ENCODE measurements around the gene ADRM1. TPM values are rescaled to one million over a fixed set of nuclear protein-coding genes. Genes with fewer than 3 reads are reported as not detected.

Gene ADRM1
- total RNA-seq, 1 experiment from 2014 or later: 227 TPM

DNA sequence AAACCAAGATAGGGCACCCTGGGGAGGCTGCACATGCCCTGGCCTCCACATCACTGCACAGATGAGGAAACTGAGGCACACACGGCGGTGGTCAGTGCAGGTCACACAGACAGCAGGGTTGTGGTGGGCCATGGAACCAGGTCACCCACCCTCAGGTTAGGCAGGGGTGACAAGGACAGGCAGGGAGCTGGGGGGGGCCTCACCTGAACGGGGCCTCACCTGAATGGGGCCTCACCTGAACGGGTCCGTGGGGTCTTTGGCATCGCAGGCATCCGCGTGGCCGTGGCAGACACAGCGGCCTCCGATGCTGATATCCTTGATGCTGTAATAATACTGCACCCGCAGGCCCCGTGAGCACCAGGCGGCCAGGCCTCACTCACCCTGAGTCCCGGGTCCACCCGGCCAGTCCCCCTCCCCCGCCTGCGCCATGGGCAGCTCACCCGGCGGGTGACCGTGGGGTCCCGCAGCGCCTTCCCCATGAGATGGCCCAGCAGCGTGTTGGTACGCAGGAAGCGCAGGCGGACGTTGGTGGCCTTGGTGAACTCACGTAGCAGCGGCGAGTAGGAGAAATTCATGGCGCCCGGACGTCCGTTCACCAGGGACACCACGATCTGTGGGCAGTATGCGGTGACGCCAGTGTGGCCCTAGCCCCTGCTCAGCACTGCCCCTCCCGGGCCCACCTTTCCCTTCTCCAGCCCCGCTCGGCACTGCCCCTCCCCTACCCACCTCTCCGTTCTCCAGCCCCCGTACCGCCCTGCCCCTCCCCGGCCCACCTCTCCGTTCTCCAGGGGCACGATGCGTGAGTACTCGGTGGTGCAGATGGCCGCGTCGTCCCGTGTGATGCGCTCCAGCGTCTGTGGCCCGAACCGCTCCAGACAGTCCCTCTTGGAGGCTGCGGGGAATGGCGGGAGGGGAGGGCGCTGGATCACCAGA is 48.9 kb downstream of the ADRM1 start:
- intact Hi-C loops (cut with micrococcal nuclease; ENCODE audit: unreplicated experiment): loop anchor here (2.0 kb wide), 1 partner anchor 13 kb away; no protein-coding TSS in a partner anchor
- no peak for DNase-seq
- CTCF ChIA-PET: interaction anchor here (2.2 kb wide), 1 partner anchor 8 kb away, joined by 11 read pairs; no protein-coding TSS in a partner anchor
- peaks cover 3% of the 10 kb centered on the region for H3K9me3 Mint-ChIP-seq (ENCODE audit: low read depth, unreplicated experiment)
- no TSS peak for BruUV-seq (replicated peaks)
- H3K4me3 Mint-ChIP-seq (ENCODE audit: low read depth, unreplicated experiment): peak overlapping the region; percentile 36
- H3K27ac Mint-ChIP-seq (ENCODE audit: unreplicated experiment): peak overlapping the region; percentile 83
- peaks cover 95% of the 10 kb centered on the region for H3K36me3 Mint-ChIP-seq (ENCODE audit: insufficient read depth, unreplicated experiment)
- TF ChIP-seq, protein P1, sequence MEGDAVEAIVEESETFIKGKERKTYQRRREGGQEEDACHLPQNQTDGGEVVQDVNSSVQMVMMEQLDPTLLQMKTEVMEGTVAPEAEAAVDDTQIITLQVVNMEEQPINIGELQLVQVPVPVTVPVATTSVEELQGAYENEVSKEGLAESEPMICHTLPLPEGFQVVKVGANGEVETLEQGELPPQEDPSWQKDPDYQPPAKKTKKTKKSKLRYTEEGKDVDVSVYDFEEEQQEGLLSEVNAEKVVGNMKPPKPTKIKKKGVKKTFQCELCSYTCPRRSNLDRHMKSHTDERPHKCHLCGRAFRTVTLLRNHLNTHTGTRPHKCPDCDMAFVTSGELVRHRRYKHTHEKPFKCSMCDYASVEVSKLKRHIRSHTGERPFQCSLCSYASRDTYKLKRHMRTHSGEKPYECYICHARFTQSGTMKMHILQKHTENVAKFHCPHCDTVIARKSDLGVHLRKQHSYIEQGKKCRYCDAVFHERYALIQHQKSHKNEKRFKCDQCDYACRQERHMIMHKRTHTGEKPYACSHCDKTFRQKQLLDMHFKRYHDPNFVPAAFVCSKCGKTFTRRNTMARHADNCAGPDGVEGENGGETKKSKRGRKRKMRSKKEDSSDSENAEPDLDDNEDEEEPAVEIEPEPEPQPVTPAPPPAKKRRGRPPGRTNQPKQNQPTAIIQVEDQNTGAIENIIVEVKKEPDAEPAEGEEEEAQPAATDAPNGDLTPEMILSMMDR (IDR thresholded peaks at IDR 0.05; ENCODE audit: unreplicated experiment): no peak
- no peaks in the 10 kb centered on the region for H3K27me3 Mint-ChIP-seq (ENCODE audit: unreplicated experiment)
- peaks cover 45% of the 10 kb centered on the region for H3K4me1 Mint-ChIP-seq (ENCODE audit: low read depth, unreplicated experiment)

DNA sequence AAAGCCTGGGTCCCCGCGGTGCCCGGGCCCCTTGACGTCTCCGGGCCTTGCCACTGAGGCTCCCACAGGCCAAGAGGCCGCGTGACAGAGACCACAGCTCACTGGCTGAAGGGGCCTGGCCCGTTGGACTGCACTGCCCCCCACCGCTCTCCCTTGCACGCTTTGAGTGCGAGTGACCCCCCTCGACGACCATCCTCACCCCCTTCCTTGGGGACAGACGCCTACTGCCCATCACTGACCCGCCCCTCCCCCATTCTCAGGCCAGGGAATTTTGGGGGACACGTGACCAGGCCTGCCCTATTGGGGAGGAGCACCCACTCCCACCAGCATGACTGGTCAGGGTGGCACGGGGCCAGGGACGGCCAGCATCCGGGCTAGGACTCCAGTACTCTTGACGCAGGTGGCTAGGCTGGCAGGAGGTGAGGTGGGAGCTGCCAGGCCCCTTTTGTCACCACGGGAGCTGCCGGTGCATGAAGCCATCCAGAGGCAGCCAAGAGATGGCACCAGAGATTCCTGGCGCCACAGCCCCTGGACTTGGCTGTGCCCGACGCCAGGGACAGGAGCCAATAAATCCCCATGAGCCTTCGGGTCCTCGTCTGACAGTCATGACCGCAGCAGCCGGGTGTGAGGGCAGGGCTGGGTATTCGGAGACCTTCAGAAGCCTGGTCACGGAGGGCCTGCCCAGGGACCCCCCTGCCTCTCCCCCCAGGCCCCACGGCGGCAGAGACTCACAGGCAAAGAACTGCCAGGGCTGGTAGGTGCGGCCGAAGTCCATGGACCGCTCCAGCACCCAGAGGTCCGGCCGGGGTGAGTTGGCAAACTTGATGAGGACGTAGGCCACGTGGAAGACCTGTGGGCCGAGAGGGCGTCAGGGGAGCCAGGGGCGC is 49.8 kb downstream of the ADRM1 start:
- CTCF ChIA-PET: no interaction called here
- DNase-seq: no peak
- TF ChIP-seq, protein P1 (IDR thresholded peaks at IDR 0.05; ENCODE audit: unreplicated experiment): no peak
- intact Hi-C loops (cut with micrococcal nuclease; ENCODE audit: unreplicated experiment): no loop called here
- no peaks in the 10 kb centered on the region for H3K27me3 Mint-ChIP-seq (ENCODE audit: unreplicated experiment)
- H3K9me3 Mint-ChIP-seq (ENCODE audit: low read depth, unreplicated experiment): peaks cover 3% of the 10 kb centered on the region
- H3K4me1 Mint-ChIP-seq (ENCODE audit: low read depth, unreplicated experiment): peaks cover 48% of the 10 kb centered on the region
- BruUV-seq (replicated peaks): no TSS peak
- H3K36me3 Mint-ChIP-seq (ENCODE audit: insufficient read depth, unreplicated experiment): peaks cover 95% of the 10 kb centered on the region
- peak overlapping the region; percentile 36 for H3K4me3 Mint-ChIP-seq (ENCODE audit: low read depth, unreplicated experiment)
- H3K27ac Mint-ChIP-seq (ENCODE audit: unreplicated experiment): peak overlapping the region; percentile 83

DNA sequence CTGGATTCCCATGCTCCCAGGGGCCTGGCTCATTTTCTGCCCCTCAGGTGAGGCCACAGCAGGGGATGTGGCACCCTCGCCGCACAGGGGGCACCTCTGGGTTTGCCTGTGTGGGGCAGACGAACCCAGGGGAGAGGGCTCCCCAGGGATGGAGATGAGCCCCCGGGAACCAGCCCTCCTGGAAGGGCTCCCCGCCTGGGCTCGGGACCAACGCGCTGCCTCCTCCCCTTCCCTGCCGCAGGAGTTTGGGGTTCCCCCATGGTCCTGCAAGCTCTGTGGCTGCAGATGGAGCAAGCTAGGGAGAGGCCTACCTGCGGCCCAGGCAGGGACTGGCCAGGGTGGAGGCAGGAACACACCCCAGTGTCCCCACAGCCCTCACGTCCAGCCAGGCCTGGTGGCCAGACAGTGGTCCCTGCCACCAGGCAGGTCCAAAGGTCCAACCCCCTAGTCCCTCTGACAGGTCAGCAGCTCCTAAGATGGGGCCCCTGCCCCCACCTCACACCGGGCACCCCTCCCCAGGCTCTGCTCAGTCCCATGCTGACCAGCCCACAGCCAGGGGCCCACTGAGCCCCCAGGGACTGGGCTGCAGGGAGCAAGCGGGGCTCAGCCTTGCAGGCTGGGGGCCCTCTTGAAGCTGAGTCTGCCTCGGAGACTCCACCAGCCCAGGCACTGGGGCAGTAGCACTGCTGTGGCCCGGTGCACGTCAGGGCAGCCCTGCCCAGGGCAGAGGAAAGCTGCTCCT is 50.7 kb downstream of the ADRM1 start:
- intact Hi-C loops (cut with micrococcal nuclease; ENCODE audit: unreplicated experiment): no loop called here
- Mint-ChIP-seq H3K9me3 (ENCODE audit: low read depth, unreplicated experiment) (peaks cover 3% of the 10 kb centered on the region), H3K4me1 (ENCODE audit: low read depth, unreplicated experiment) (peaks cover 52% of the 10 kb centered on the region), H3K36me3 (ENCODE audit: insufficient read depth, unreplicated experiment) (peaks cover 95% of the 10 kb centered on the region), H3K27ac (ENCODE audit: unreplicated experiment) (peak overlapping the region; percentile 83), H3K4me3 (ENCODE audit: low read depth, unreplicated experiment) (no peak overlapping the region), H3K27me3 (ENCODE audit: unreplicated experiment) (no peaks in the 10 kb centered on the region)
- no peak for DNase-seq
- BruUV-seq (replicated peaks): no TSS peak
- CTCF ChIA-PET: no interaction called here
- TF ChIP-seq, protein P1 (IDR thresholded peaks at IDR 0.05; ENCODE audit: unreplicated experiment): no peak

Measured in Calu3 (cell line).